ENCODE results near the gene PITPNM3. TPM values are rescaled to one million over a fixed set of nuclear protein-coding genes. Genes with fewer than 3 reads are reported as not detected.

PITPNM3 gene
- total RNA-seq, 5 donors from 2014 or later (not counting 1 experiment from before 2014, with no cell fraction given) = 0.20 to 0.98 (median 0.61) TPM

GRCh38 chr17:6482105-6482455 lies 74.3 kb downstream of the PITPNM3 start:
- no peak overlapping the region for H3K27ac Mint-ChIP-seq
- Histone ChIP-seq H3K4me3 (ENCODE audit: control insufficient read depth in 1 of 2, extremely low read depth in 1 of 2, low read length in 1 of 2) (no peak overlapping the region), H3K4me1 (ENCODE audit: control insufficient read depth in 1 of 2, extremely low read depth in 1 of 2, insufficient read depth in 2 of 2, low read length in 2 of 2) (no peaks in the 10 kb centered on the region), H3K36me3 (ENCODE audit: control insufficient read depth in 2 of 2, extremely low read depth in 1 of 2, insufficient read depth in 1 of 2, low read length in 1 of 2) (no peaks in the 10 kb centered on the region), H3K27ac (ENCODE audit: low read length) (no peak overlapping the region), H3K27me3 (replicated peaks in 1 of 2; ENCODE audit: control insufficient read depth in 2 of 2, extremely low read depth in 1 of 2, insufficient read depth in 2 of 2, low read length in 1 of 2) (peaks cover 0 to 34% of the 10 kb centered on the region in 2 experiments), H3K9me3 (no peaks in the 10 kb centered on the region)
- H3K36me3 Mint-ChIP-seq = no peaks in the 10 kb centered on the region
- 82% methylated on average over 4 of the region's 6 CpGs for WGBS (ENCODE audit: insufficient coverage)
- no peak for DNase-seq
- POLR2A ChIA-PET = no interaction called here
- no peak overlapping the region for H3K4me3 Mint-ChIP-seq
- CTCF ChIA-PET = no interaction called here
- no peak for ATAC-seq (replicated peaks in 1 of 4)
- no peaks in the 10 kb centered on the region for H3K4me1 Mint-ChIP-seq
- peaks cover 3 to 29% of the 10 kb centered on the region in 2 donors for H3K27me3 Mint-ChIP-seq
- H3K9me3 Mint-ChIP-seq = no peaks in the 10 kb centered on the region

GRCh38 chr17:6480303-6480675 lies 76.1 kb downstream of the PITPNM3 start:
- ATAC-seq (replicated peaks in 1 of 4) (no peak), DNase-seq (no peak)
- Mint-ChIP-seq H3K27ac (no peak overlapping the region), H3K27me3 (peaks cover 0 to 21% of the 10 kb centered on the region in 2 donors), H3K9me3 (no peaks in the 10 kb centered on the region), H3K4me3 (no peak overlapping the region), H3K36me3 (no peaks in the 10 kb centered on the region), H3K4me1 (no peaks in the 10 kb centered on the region)
- 64% methylated on average over 7 of the region's 9 CpGs for WGBS (ENCODE audit: insufficient coverage)
- Histone ChIP-seq H3K36me3 (ENCODE audit: control insufficient read depth in 2 of 2, extremely low read depth in 1 of 2, insufficient read depth in 1 of 2, low read length in 1 of 2) (no peaks in the 10 kb centered on the region), H3K27me3 (replicated peaks in 1 of 2; ENCODE audit: control insufficient read depth in 2 of 2, extremely low read depth in 1 of 2, insufficient read depth in 2 of 2, low read length in 1 of 2) (peaks cover 0 to 28% of the 10 kb centered on the region in 2 experiments), H3K4me1 (ENCODE audit: control insufficient read depth in 1 of 2, extremely low read depth in 1 of 2, insufficient read depth in 2 of 2, low read length in 2 of 2) (no peaks in the 10 kb centered on the region), H3K4me3 (ENCODE audit: control insufficient read depth in 1 of 2, extremely low read depth in 1 of 2, low read length in 1 of 2) (no peak overlapping the region), H3K9me3 (no peaks in the 10 kb centered on the region), H3K27ac (ENCODE audit: low read length) (no peak overlapping the region)
- ChIA-PET CTCF (no interaction called here), POLR2A (no interaction called here)

GRCh38 chr17:6479622-6480302 lies 76.6 kb downstream of the PITPNM3 start:
- 79% methylated on average over 7 of the region's 13 CpGs for WGBS (ENCODE audit: insufficient coverage)
- Histone ChIP-seq H3K4me3 (ENCODE audit: control insufficient read depth in 1 of 2, extremely low read depth in 1 of 2, low read length in 1 of 2) (no peak overlapping the region), H3K36me3 (ENCODE audit: control insufficient read depth in 2 of 2, extremely low read depth in 1 of 2, insufficient read depth in 1 of 2, low read length in 1 of 2) (no peaks in the 10 kb centered on the region), H3K27me3 (replicated peaks in 1 of 2; ENCODE audit: control insufficient read depth in 2 of 2, extremely low read depth in 1 of 2, insufficient read depth in 2 of 2, low read length in 1 of 2) (peaks cover 0 to 26% of the 10 kb centered on the region in 2 experiments), H3K4me1 (ENCODE audit: control insufficient read depth in 1 of 2, extremely low read depth in 1 of 2, insufficient read depth in 2 of 2, low read length in 2 of 2) (no peaks in the 10 kb centered on the region), H3K9me3 (no peaks in the 10 kb centered on the region), H3K27ac (ENCODE audit: low read length) (no peak overlapping the region)
- ChIA-PET CTCF (no interaction called here), POLR2A (no interaction called here)
- ATAC-seq (replicated peaks in 1 of 4) (no peak), DNase-seq (no peak)
- Mint-ChIP-seq H3K4me1 (no peaks in the 10 kb centered on the region), H3K27me3 (peaks cover 0 to 21% of the 10 kb centered on the region in 2 donors), H3K27ac (no peak overlapping the region), H3K4me3 (no peak overlapping the region), H3K9me3 (no peaks in the 10 kb centered on the region), H3K36me3 (no peaks in the 10 kb centered on the region)

DNA sequence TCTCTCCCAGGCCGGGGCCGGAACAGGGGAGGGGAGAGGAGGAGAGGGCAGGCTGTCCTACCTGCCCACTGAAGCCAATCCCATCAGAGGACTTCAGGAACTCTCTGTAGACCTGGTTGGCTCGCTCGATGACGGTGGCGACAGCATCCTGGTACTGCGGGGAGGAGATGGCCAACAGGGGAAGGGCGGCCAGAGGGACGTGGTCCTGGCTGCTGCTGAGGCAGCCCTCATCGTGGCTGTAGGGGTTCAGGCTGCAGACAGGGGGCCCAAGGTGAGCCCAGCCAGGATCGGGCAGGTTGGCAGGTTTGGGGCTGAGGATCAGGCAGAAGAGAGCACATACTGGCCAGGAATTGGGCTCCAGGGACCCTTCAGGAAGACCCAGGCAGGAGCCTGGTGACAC lies 77.9 kb downstream of the PITPNM3 start:
- Histone ChIP-seq H3K27me3 (replicated peaks in 1 of 2; ENCODE audit: control insufficient read depth in 2 of 2, extremely low read depth in 1 of 2, insufficient read depth in 2 of 2, low read length in 1 of 2) (peaks cover 0 to 18% of the 10 kb centered on the region in 2 experiments), H3K4me3 (ENCODE audit: control insufficient read depth in 1 of 2, extremely low read depth in 1 of 2, low read length in 1 of 2) (no peak overlapping the region), H3K9me3 (no peaks in the 10 kb centered on the region), H3K36me3 (ENCODE audit: control insufficient read depth in 2 of 2, extremely low read depth in 1 of 2, insufficient read depth in 1 of 2, low read length in 1 of 2) (no peaks in the 10 kb centered on the region), H3K4me1 (ENCODE audit: control insufficient read depth in 1 of 2, extremely low read depth in 1 of 2, insufficient read depth in 2 of 2, low read length in 2 of 2) (no peaks in the 10 kb centered on the region), H3K27ac (ENCODE audit: low read length) (no peak overlapping the region)
- CTCF ChIA-PET = interaction anchor here in 1 of 2 donors (0.6 kb wide), 1 partner anchor 8 kb away, joined by 3 read pairs; no protein-coding TSS in a partner anchor
- Mint-ChIP-seq H3K36me3 (no peaks in the 10 kb centered on the region), H3K4me3 (no peak overlapping the region), H3K9me3 (no peaks in the 10 kb centered on the region), H3K4me1 (no peaks in the 10 kb centered on the region), H3K27ac (no peak overlapping the region), H3K27me3 (peaks cover 0 to 16% of the 10 kb centered on the region in 2 donors)
- POLR2A ChIA-PET = no interaction called here
- WGBS (ENCODE audit: insufficient coverage) = 80% methylated on average over 9 of the region's 11 CpGs
- DNase-seq (no peak), ATAC-seq (replicated peaks in 1 of 4) (no peak)

GRCh38 chr17:6477831-6478383 lies 78.4 kb downstream of the PITPNM3 start:
- no peaks in the 10 kb centered on the region for H3K9me3 Mint-ChIP-seq
- peaks cover 0 to 4% (median 2%) of the 10 kb centered on the region in 3 donors for H3K4me1 Mint-ChIP-seq
- Histone ChIP-seq H3K4me3 (ENCODE audit: control insufficient read depth in 1 of 2, extremely low read depth in 1 of 2, low read length in 1 of 2) (no peak overlapping the region), H3K27ac (ENCODE audit: low read length) (no peak overlapping the region), H3K36me3 (ENCODE audit: control insufficient read depth in 2 of 2, extremely low read depth in 1 of 2, insufficient read depth in 1 of 2, low read length in 1 of 2) (no peaks in the 10 kb centered on the region), H3K9me3 (no peaks in the 10 kb centered on the region), H3K27me3 (replicated peaks in 1 of 2; ENCODE audit: control insufficient read depth in 2 of 2, extremely low read depth in 1 of 2, insufficient read depth in 2 of 2, low read length in 1 of 2) (peaks cover 0 to 18% of the 10 kb centered on the region in 2 experiments), H3K4me1 (ENCODE audit: control insufficient read depth in 1 of 2, extremely low read depth in 1 of 2, insufficient read depth in 2 of 2, low read length in 2 of 2) (no peaks in the 10 kb centered on the region)
- POLR2A ChIA-PET = no interaction called here
- DNase-seq (no peak), ATAC-seq (replicated peaks in 1 of 4) (no peak)
- no peak overlapping the region for H3K27ac Mint-ChIP-seq
- H3K27me3 Mint-ChIP-seq = peaks cover 0 to 13% of the 10 kb centered on the region in 2 donors
- CTCF ChIA-PET = no interaction called here
- no peaks in the 10 kb centered on the region for H3K36me3 Mint-ChIP-seq
- no peak overlapping the region for H3K4me3 Mint-ChIP-seq
- 80% methylated on average over 11 of the region's 14 CpGs for WGBS (ENCODE audit: insufficient coverage)

DNA sequence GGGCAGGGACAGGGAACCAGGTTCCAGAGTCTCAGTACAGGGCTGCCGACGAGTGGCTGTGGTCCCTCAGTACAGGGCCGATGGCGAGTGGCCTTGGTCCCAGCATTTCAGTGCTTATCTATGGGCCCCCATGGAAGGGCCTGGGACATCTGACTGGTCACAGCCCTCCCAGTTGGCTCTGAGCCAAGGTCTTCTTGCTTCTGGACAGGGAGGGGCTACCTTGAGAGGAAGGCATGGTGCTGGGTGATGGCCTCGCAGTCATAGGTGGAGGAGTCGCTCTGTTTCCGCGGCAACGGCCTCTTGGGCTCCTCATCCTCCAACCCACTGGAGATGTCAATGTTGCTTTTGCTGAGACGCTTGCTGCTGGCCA lies 79.6 kb downstream of the PITPNM3 start:
- no peak overlapping the region for H3K27ac Mint-ChIP-seq
- no peaks in the 10 kb centered on the region for H3K9me3 Mint-ChIP-seq
- CTCF ChIA-PET = no interaction called here
- Histone ChIP-seq H3K27me3 (replicated peaks in 1 of 2; ENCODE audit: control insufficient read depth in 2 of 2, extremely low read depth in 1 of 2, insufficient read depth in 2 of 2, low read length in 1 of 2) (peaks cover 0 to 18% of the 10 kb centered on the region in 2 experiments), H3K36me3 (ENCODE audit: control insufficient read depth in 2 of 2, extremely low read depth in 1 of 2, insufficient read depth in 1 of 2, low read length in 1 of 2) (no peaks in the 10 kb centered on the region), H3K4me3 (ENCODE audit: control insufficient read depth in 1 of 2, extremely low read depth in 1 of 2, low read length in 1 of 2) (no peak overlapping the region), H3K4me1 (ENCODE audit: control insufficient read depth in 1 of 2, extremely low read depth in 1 of 2, insufficient read depth in 2 of 2, low read length in 2 of 2) (no peaks in the 10 kb centered on the region), H3K27ac (ENCODE audit: low read length) (no peak overlapping the region), H3K9me3 (no peaks in the 10 kb centered on the region)
- DNase-seq (no peak), ATAC-seq (replicated peaks in 1 of 4) (no peak)
- peaks cover 0 to 6% (median 2%) of the 10 kb centered on the region in 3 donors for H3K4me1 Mint-ChIP-seq
- peaks cover 0 to 9% of the 10 kb centered on the region in 2 donors for H3K27me3 Mint-ChIP-seq
- 91% methylated on average over 4 of the region's 10 CpGs for WGBS (ENCODE audit: insufficient coverage)
- H3K36me3 Mint-ChIP-seq = no peaks in the 10 kb centered on the region
- H3K4me3 Mint-ChIP-seq = no peak overlapping the region
- POLR2A ChIA-PET = no interaction called here

Data from T-cell (primary cell).